Common myeloid progenitor, CD34-positive (primary cell): ENCODE results near the gene CDCA7L.

ENCODE experiments used
- CTCF ChIA-PET: fragments of 350-600 bp; sonication (Branson Sonifier 250); formaldehyde crosslinking; loops from one replicate; lab custom pipeline; 2021; ENCODE audit warnings: antibody characterized with exemption; lab: Charles Lee
- POLR2A ChIA-PET: fragments of 350-600 bp; sonication (Branson Sonifier 250); formaldehyde crosslinking; loops from one replicate; lab custom pipeline; 2021; ENCODE audit warnings: antibody characterized with exemption; lab: Charles Lee
- DNase-seq, 3 donors: peaks; one replicate each; pipeline versions ENCODE4 v3.0.0 to v3.0.0-alpha.2; 2013
- H3K27ac ChIP-seq, 2 experiments: 1 replicate in 1 of 2; 2 replicates in 1 of 2; pipeline ENCODE4 v1.7.0; 2013; ENCODE audit warnings: inconsistent platforms in 2 of 2, low read length in 2 of 2, mild to moderate bottlenecking in 2 of 2, low read depth in 1 of 2, moderate library complexity in 1 of 2; ENCODE audit not compliant: severe bottlenecking in 2 of 2, insufficient read depth in 1 of 2, poor library complexity in 1 of 2
- H3K27me3 ChIP-seq, 5 experiments: replicated peaks in 2 of 5; 1 replicate in 3 of 5; 2 replicates in 2 of 5; pipeline versions ENCODE4 v1.6.1 to v1.7.0; 2013; ENCODE audit warnings: low read length in 4 of 5, mild to moderate bottlenecking in 2 of 5, moderate library complexity in 2 of 5, inconsistent platforms in 1 of 5; ENCODE audit not compliant: insufficient read depth in 5 of 5, control insufficient read depth in 4 of 5
- H3K36me3 ChIP-seq, 4 experiments: 1 replicate in 2 of 4; 2 replicates in 2 of 4; pipeline versions ENCODE4 v1.6.1 to v1.7.0; 2013; ENCODE audit warnings: low read length in 3 of 4, control low read depth in 1 of 4, mild to moderate bottlenecking in 1 of 4; ENCODE audit not compliant: control insufficient read depth in 4 of 4, insufficient read depth in 4 of 4
- H3K4me1 ChIP-seq, 4 experiments: 1 replicate in 3 of 4; 2 replicates in 1 of 4; pipeline versions ENCODE4 v1.6.1 to v1.7.1; 2013; ENCODE audit warnings: low read length in 3 of 4, mild to moderate bottlenecking in 3 of 4, control low read depth in 1 of 4, inconsistent platforms in 1 of 4, moderate library complexity in 1 of 4; ENCODE audit not compliant: control insufficient read depth in 4 of 4, insufficient read depth in 4 of 4; ENCODE audit errors: control extremely low read depth in 1 of 4
- H3K4me3 ChIP-seq, 7 experiments: 1 replicate in 4 of 7; 2 replicates in 3 of 7; pipeline versions ENCODE4 v1.5.1 to v1.7.0; 2013; ENCODE audit warnings: mild to moderate bottlenecking in 7 of 7, low read length in 6 of 7, moderate library complexity in 6 of 7, inconsistent platforms in 2 of 7, low read depth in 2 of 7, control low read depth in 1 of 7; ENCODE audit not compliant: insufficient read depth in 4 of 7, control insufficient read depth in 1 of 7; ENCODE audit errors: extremely low read depth in 1 of 7
- H3K9me3 ChIP-seq, 5 experiments: 1 replicate in 4 of 5; 2 replicates in 1 of 5; pipeline versions ENCODE4 v1.6.1 to v1.7.1; 2013; ENCODE audit warnings: low read length in 4 of 5, mild to moderate bottlenecking in 2 of 5, inconsistent platforms in 1 of 5, low read depth in 1 of 5, moderate library complexity in 1 of 5; ENCODE audit not compliant: control insufficient read depth in 4 of 5, insufficient read depth in 2 of 5; ENCODE audit errors: control extremely low read depth in 1 of 5
- WGBS: methylation state at CpG from one replicate; pipeline ENCODE4 v1.1.5; 2013; ENCODE audit not compliant: insufficient coverage; 5-methylcytosine and 5-hydroxymethylcytosine counted together

CDCA7L gene

GRCh38 chr7:21902240-21902639 is 43.5 kb downstream of the CDCA7L start:
- Histone ChIP-seq H3K9me3 (no peaks in the 10 kb centered on the region), H3K4me1 (peaks cover 12 to 21% (median 19%) of the 10 kb centered on the region in 4 experiments), H3K4me3 (no peak overlapping the region), H3K27ac (no peak overlapping the region), H3K27me3 (no peaks in the 10 kb centered on the region), H3K36me3 (peaks cover 20 to 81% (median 63%) of the 10 kb centered on the region in 4 experiments)
- WGBS: 100% methylated on average over 5 of the region's 5 CpGs
- ChIA-PET POLR2A (no interaction called here), CTCF (interaction anchor here (1.8 kb wide), 1 partner anchor 12 kb away, joined by 5 read pairs; no protein-coding TSS in a partner anchor)
- DNase-seq: no peak

GRCh38 chr7:21898265-21898930 is 47.3 kb downstream of the CDCA7L start:
- peak overlapping the region in 2 of 7 experiments; percentile 21 to 61 for H3K4me3 ChIP-seq
- no peaks in the 10 kb centered on the region for H3K27me3 ChIP-seq
- H3K9me3 ChIP-seq: no peaks in the 10 kb centered on the region
- H3K36me3 ChIP-seq: peaks cover 8 to 46% (median 31%) of the 10 kb centered on the region in 4 experiments
- ChIA-PET POLR2A (no interaction called here), CTCF (no interaction called here)
- WGBS: 55% methylated on average over 17 of the region's 17 CpGs
- peak; percentile 43 to 83 (median 72) for DNase-seq
- H3K4me1 ChIP-seq: peaks cover 15 to 27% (median 23%) of the 10 kb centered on the region in 4 experiments
- H3K27ac ChIP-seq: peak overlapping the region; percentile 27 to 58

- POLR2A ChIA-PET: no interaction called here
- H3K4me1 ChIP-seq: peaks cover 8 to 18% (median 15%) of the 10 kb centered on the region in 4 experiments
- 100% methylated on average over 1 of the region's 3 CpGs for WGBS
Observed at GRCh38 chr7:21893401-21893800, 52.3 kb downstream of the CDCA7L start.

GRCh38 chr7:21891291-21891690 is 54.4 kb downstream of the CDCA7L start:
- H3K4me3 ChIP-seq: no peak overlapping the region
- no peaks in the 10 kb centered on the region for H3K9me3 ChIP-seq
- no peaks in the 10 kb centered on the region for H3K27me3 ChIP-seq
- H3K27ac ChIP-seq: no peak overlapping the region
- CTCF ChIA-PET: no interaction called here
- POLR2A ChIA-PET: no interaction called here
- 100% methylated on average over 2 of the region's 3 CpGs for whole genome bisulfite sequencing
- H3K4me1 ChIP-seq: no peaks in the 10 kb centered on the region
- no peak for DNase-seq
- H3K36me3 ChIP-seq: peaks cover 0 to 6% (median 2%) of the 10 kb centered on the region in 4 experiments

More at GRCh38 chr7:21893401-21893800, 52.3 kb downstream of the CDCA7L start:
- no peaks in the 10 kb centered on the region for H3K9me3 ChIP-seq
- H3K4me3 ChIP-seq: no peak overlapping the region
- CTCF ChIA-PET: no interaction called here
- no peaks in the 10 kb centered on the region for H3K27me3 ChIP-seq
- H3K27ac ChIP-seq: no peak overlapping the region
- DNase-seq: no peak
- peaks cover 2 to 6% (median 2%) of the 10 kb centered on the region in 4 experiments for H3K36me3 ChIP-seq

GRCh38 chr7:21887779-21888178 is 57.9 kb downstream of the CDCA7L start:
- WGBS: 100% methylated on average over 2 of the region's 4 CpGs
- Histone ChIP-seq H3K27ac (no peak overlapping the region), H3K4me3 (no peak overlapping the region), H3K36me3 (peaks cover 0 to 2% (median 0%) of the 10 kb centered on the region in 4 experiments), H3K27me3 (no peaks in the 10 kb centered on the region), H3K9me3 (no peaks in the 10 kb centered on the region), H3K4me1 (no peaks in the 10 kb centered on the region)
- POLR2A ChIA-PET: no interaction called here
- no peak for DNase-seq
- CTCF ChIA-PET: no interaction called here

GRCh38 chr7:21887353-21887752 is 58.3 kb downstream of the CDCA7L start:
- H3K4me1 ChIP-seq: no peaks in the 10 kb centered on the region
- H3K27ac ChIP-seq: no peak overlapping the region
- no peak for DNase-seq
- WGBS: no CpG with 5 or more reads among the region's 2 CpGs
- POLR2A ChIA-PET: no interaction called here
- H3K36me3 ChIP-seq: peaks cover 0 to 2% (median 0%) of the 10 kb centered on the region in 4 experiments
- no peaks in the 10 kb centered on the region for H3K9me3 ChIP-seq
- H3K27me3 ChIP-seq: no peaks in the 10 kb centered on the region
- no peak overlapping the region for H3K4me3 ChIP-seq
- CTCF ChIA-PET: no interaction called here

- no peaks in the 10 kb centered on the region for H3K27me3 ChIP-seq
- H3K27ac ChIP-seq: no peak overlapping the region
- H3K36me3 ChIP-seq: no peaks in the 10 kb centered on the region
- H3K4me3 ChIP-seq: no peak overlapping the region
- ChIA-PET POLR2A (interaction anchor here (0.6 kb wide), 1 partner anchor 133 kb away, joined by 3 read pairs; no protein-coding TSS in a partner anchor), CTCF (no interaction called here)
- WGBS: no CpG with 5 or more reads among the region's 4 CpGs
- H3K9me3 ChIP-seq: no peaks in the 10 kb centered on the region
- H3K4me1 ChIP-seq: no peaks in the 10 kb centered on the region
- no peak for DNase-seq
Observed at GRCh38 chr7:21886396-21886795, 59.3 kb downstream of the CDCA7L start.
